Smooth muscle cell (in vitro differentiated cells): Measurements from ENCODE around the gene TNIP2. TPM values are rescaled to one million over a fixed set of nuclear protein-coding genes. Genes with fewer than 3 reads are reported as not detected.

Source experiments
- DNase-seq: peaks from one replicate; lab custom pipeline; 2025; ENCODE audit not compliant: unreplicated experiment; lab: John Stamatoyannopoulos, UW
- H2AFZ ChIP-seq: fragments of 200-600 bp; sonication (generic); 2 replicates; pipeline ENCODE4 v1.6.0; 2016; ENCODE audit warnings: antibody characterized with exemption, low read depth, mild to moderate bottlenecking
- H3F3A ChIP-seq: fragments of 200-600 bp; sonication (generic); 2 replicates; pipeline ENCODE4 v1.6.0; 2017; ENCODE audit warnings: antibody characterized with exemption, low read depth
- H3K27ac ChIP-seq: fragments of 200-600 bp; sonication (generic); 2 replicates; pipeline ENCODE4 v1.5.1; 2016; ENCODE audit warnings: low read depth, mild to moderate bottlenecking
- H3K27me3 ChIP-seq: fragments of 200-600 bp; sonication (generic); 2 replicates; pipeline ENCODE4 v1.6.1; 2016; ENCODE audit warnings: low read depth, mild to moderate bottlenecking
- H3K36me3 ChIP-seq: fragments of 200-600 bp; sonication (generic); 2 replicates; pipeline ENCODE4 v1.5.1; 2016; ENCODE audit warnings: low read depth
- H3K4me1 ChIP-seq: fragments of 200-600 bp; sonication (generic); 2 replicates; pipeline ENCODE4 v1.5.1; 2016; ENCODE audit warnings: low read depth
- H3K4me2 ChIP-seq: fragments of 200-600 bp; sonication (generic); 2 replicates; pipeline ENCODE4 v1.6.0; 2016; ENCODE audit warnings: mild to moderate bottlenecking
- H3K4me3 ChIP-seq: fragments of 200-600 bp; sonication (generic); 2 replicates; pipeline ENCODE4 v1.5.1; 2016; ENCODE audit warnings: mild to moderate bottlenecking
- H3K79me2 ChIP-seq: fragments of 200-600 bp; sonication (generic); 2 replicates; pipeline ENCODE4 v1.6.0; 2016; ENCODE audit warnings: low read depth, mild to moderate bottlenecking
- H3K9ac ChIP-seq: fragments of 200-600 bp; sonication (generic); 2 replicates; pipeline ENCODE4 v1.6.0; 2016; ENCODE audit warnings: low read depth
- H3K9me3 ChIP-seq: fragments of 200-600 bp; sonication (generic); replicated peaks from 2 replicates; pipeline ENCODE4 v1.5.1; 2016; ENCODE audit warnings: low read depth
- H4K20me1 ChIP-seq: fragments of 200-600 bp; sonication (generic); 2 replicates; pipeline ENCODE4 v1.6.0; 2016; ENCODE audit warnings: low read depth
- CTCF ChIP-seq: fragments of 200-600 bp; sonication (generic); IDR thresholded peaks from 2 replicates; pipeline ENCODE4 v1.5.1; 2017; ENCODE audit warnings: borderline replicate concordance, mild to moderate bottlenecking, antibody characterized with exemption; ENCODE audit not compliant: insufficient read depth, poor library complexity, severe bottlenecking
- WGBS: methylation state at CpG from one replicate; pipeline ENCODE4 v1.1.7; 2016; ENCODE audit warnings: low lambda C conversion rate; 5-methylcytosine and 5-hydroxymethylcytosine counted together
- polyA plus RNA-seq: library from polyadenylated mRNA; unstranded; fragments of >200 nt; fragmentation: Nextera tagmentation; extraction: Ambion mirVana; gene quantifications from 2 replicates; pipeline ENCODE4 v1.2.1, GENCODE V29; 2016
- total RNA-seq: library from RNA; depleted of rRNA; stranded (reverse); fragments of >200 nt; gene quantifications from 2 replicates; pipeline ENCODE4 v1.2.3, GENCODE V29; 2014

The TNIP2 gene
- total and polyA plus RNA-seq, 2 experiments from 2014 or later, result 23.8 to 37.5 TPM

GRCh38 chr4:2746891-2747695 is 9.0 kb downstream of the TNIP2 start:
- DNase-seq, result no peak
- TF ChIP-seq CTCF, result no peak
- Histone ChIP-seq H3K9me3 (no peaks in the 10 kb centered on the region), H3K4me1 (peaks cover 5% of the 10 kb centered on the region), H3F3A (peaks cover 16% of the 10 kb centered on the region), H3K36me3 (no peaks in the 10 kb centered on the region), H3K27me3 (no peaks in the 10 kb centered on the region), H3K4me2 (peak overlapping the region; percentile 66), H3K4me3 (no peak overlapping the region), H3K27ac (peak overlapping the region; percentile 98), H3K9ac (peak overlapping the region; percentile 68), H4K20me1 (peaks cover 16% of the 10 kb centered on the region), H3K79me2 (peaks cover 23% of the 10 kb centered on the region), H2AFZ (no peak overlapping the region)
- WGBS, result 83% methylated on average over 16 of the region's 16 CpGs

DNA sequence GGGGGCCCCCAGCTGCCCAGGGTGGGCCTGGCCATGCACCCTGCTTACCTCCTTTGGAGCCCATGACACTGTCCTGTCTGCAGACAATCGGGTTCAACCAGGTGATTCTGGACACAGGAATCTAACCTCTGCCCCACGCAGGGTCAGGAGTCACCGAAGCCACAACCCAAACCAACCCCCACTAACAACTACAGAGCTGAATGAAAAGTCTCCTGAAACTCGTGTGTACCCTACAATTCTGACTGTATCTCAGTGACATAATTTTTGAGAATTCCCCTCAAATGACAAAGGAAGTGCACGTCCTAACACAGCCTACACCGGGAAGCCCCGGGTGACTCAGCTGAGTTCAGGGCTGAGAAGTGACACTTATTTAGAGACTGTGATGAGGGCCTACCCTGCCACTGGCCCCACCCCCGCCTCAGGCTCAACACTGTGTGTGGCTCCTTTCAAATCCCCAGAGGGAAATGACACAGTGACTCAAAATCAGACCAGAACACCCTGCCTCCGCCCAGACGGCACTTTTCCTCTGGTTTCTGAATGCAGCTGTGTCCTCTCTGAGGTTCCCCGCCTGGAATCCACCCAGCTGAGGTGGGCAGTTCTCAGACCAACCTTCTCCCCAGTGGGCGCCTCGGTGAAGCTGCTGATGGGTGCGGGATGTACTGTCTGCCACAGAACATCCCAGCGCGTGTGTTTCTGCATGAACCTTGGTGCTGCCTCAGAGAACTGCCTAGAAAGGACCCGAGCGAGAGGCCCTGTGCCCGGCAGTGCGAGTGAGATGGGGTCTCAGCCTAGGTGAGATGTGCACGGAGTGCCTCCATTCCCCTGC is 9.9 kb downstream of the TNIP2 start:
- Histone ChIP-seq H4K20me1 (peaks cover 12% of the 10 kb centered on the region), H3K4me3 (no peak overlapping the region), H2AFZ (no peak overlapping the region), H3K79me2 (peaks cover 23% of the 10 kb centered on the region), H3K4me1 (peaks cover 5% of the 10 kb centered on the region), H3K27me3 (no peaks in the 10 kb centered on the region), H3K27ac (peak overlapping the region; percentile 98), H3F3A (peaks cover 16% of the 10 kb centered on the region), H3K36me3 (no peaks in the 10 kb centered on the region), H3K9ac (peak overlapping the region; percentile 86), H3K4me2 (peak overlapping the region; percentile 74), H3K9me3 (no peaks in the 10 kb centered on the region)
- peak; percentile 68 for DNase-seq
- TF ChIP-seq CTCF, result no peak
- WGBS, result 34% methylated on average over 21 of the region's 21 CpGs

GRCh38 chr4:2745516-2745915 is 10.6 kb downstream of the TNIP2 start:
- Histone ChIP-seq H2AFZ (no peak overlapping the region), H4K20me1 (peaks cover 6% of the 10 kb centered on the region), H3K27ac (peak overlapping the region; percentile 98), H3K4me3 (no peak overlapping the region), H3K4me1 (peaks cover 5% of the 10 kb centered on the region), H3K9ac (peak overlapping the region; percentile 86), H3K36me3 (no peaks in the 10 kb centered on the region), H3F3A (peaks cover 19% of the 10 kb centered on the region), H3K79me2 (peaks cover 19% of the 10 kb centered on the region), H3K4me2 (peak overlapping the region; percentile 74), H3K9me3 (no peaks in the 10 kb centered on the region), H3K27me3 (no peaks in the 10 kb centered on the region)
- no peak for TF ChIP-seq CTCF
- 60% methylated on average over 5 of the region's 5 CpGs for WGBS
- DNase-seq, result no peak
